ENCODE measurements around the gene DENND4C.
"Not testable (repeated sequence)": the region's sequence is repeated elsewhere in the genome, so short reads cannot be mapped to it uniquely, and the experiment has no call there.

Gene DENND4C

GRCh38 chr9:19230355-19231125, at the start of gene DENND4C:
Gene DENND4C, plus strand, starts transcription at chr9:19230693. Its CDS starts 45,482 bp downstream, at chr9:19276175.
- peak; percentile 58 for DNase-seq

DNA sequence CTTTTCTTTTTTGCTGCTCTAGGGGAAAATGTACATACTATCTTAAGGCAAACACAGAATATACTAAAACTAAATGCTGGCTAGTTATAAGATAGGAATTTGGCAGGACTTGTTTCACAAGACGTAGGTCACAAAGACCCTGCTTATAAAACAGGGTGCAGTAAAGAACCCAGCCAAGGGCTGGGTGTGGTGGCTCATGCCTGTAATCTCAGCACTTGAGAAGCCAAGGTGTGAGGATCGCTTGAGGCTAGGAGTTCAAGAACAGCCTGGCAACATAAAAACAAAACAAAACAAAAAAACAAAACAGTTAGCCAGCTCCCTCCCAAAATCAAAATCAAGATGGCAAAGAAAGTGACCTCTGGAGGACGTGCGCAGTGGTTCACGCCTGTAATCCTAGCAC, 49.5 kb upstream of the DENND4C start:
- no peak for DNase-seq

DNA sequence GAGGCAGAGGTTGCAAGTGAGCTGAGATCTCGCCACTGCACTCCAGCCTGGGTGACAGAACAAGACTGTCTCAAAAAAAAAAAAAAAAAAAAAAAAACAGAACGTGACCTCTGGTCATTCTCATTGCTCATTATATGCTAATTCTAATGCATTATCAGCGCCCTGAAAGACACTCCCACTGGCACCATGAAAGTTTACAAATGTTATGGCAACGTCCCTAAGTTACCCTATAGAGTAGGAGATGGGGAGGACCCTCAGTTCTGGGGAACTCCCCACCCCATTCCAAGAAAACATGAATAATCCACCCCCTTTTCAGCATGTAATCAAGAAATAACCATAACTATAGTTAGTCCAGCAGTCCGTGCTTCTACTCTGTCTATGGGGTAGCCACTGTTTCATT, 48.9 kb upstream of the DENND4C start:
- no peak for DNase-seq

GRCh38 chr9:19184144-19184917, 46.2 kb upstream of the DENND4C start:
- DNase-seq: no peak

DNA sequence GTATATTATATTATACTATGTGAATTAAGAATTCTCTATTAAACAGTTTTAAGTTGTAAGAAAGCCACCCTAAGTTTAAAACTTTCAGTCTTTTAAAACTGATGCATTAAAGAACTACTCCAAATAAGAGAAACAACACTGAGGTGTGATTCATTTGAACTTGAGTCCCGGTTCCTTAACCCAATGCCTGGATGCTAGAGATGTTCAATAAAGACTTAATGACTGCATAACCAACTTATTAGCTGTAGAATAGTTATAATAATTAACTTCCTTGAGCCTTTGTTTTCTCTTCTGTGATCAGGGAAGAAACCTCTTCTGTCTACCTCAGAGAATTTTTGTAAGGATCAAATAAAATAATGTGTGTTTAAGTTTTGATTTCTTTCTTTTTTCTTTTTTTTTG, 45.3 kb upstream of the DENND4C start:
- DNase-seq: no peak

DNA sequence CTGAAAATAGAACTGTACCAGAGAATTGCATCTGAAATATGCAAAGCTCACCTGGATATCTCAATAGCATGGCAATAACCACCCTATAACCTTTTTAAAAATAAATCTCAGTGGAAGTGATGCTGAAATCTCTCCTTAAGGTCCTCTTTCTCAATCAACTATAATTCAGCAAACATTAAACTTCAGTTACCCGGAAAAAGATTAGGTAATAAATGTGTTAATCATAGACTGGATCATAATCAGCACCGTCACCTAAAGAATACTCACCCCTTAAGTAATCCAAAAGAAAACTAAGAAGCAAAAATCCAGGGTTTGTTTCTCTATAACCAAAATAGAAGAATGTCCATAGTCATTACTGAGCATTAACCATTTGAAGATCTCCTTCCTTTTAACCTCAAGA, 44.3 kb upstream of the DENND4C start:
- DNase-seq: no peak

DNA sequence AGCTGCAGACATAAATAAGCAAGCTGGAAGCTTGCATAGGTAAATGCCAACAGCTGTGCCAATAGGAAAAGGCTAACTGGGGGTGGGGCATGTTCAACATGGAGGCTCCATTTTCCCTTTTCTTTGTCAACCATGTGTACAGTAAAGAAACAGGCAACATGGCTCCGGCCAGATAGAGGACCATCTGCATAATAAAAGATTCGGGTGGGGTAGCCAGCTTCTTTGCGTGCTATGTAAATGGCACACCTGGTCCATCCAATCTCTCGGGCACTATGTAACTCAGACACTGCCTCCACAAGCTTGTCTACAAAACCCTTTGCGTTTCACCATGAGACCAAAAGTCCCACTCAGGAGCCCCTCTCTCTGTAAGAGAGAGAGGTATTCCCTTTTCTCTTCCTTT, 41.7 kb upstream of the DENND4C start:
- no peak for DNase-seq

GRCh38 chr9:19192202-19193028, 38.1 kb upstream of the DENND4C start:
- DNase-seq: no peak

- DNase-seq: no peak
These were observed 37.5 kb upstream of the DENND4C start for GRCh38 chr9:19193029-19193324.

- DNase-seq: not testable (repeated sequence)
These were observed 37.0 kb upstream of the DENND4C start for GRCh38 chr9:19193358-19193973.

- DNase-seq: no peak
These were observed 32.1 kb upstream of the DENND4C start for GRCh38 chr9:19198406-19198805.

DNA sequence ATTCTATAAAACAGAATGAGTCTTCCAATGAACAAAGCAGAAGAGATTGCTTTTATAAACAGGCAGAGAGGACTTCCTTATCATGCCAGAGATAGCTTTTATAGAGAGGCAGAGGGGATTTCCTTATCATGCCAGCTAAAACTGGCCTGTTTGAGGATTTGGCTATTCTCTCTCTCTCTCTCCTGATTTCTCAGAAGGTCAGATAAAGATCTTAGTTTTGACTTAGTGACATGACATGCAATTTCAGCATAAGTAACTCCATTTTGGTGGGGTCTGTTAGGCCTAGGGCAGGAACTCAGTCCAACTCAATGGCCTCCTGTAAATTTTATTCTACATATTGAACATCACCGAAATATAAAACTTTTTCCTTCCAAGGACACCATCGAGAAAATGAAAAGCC, 31.5 kb upstream of the DENND4C start:
- DNase-seq: no peak

DNA sequence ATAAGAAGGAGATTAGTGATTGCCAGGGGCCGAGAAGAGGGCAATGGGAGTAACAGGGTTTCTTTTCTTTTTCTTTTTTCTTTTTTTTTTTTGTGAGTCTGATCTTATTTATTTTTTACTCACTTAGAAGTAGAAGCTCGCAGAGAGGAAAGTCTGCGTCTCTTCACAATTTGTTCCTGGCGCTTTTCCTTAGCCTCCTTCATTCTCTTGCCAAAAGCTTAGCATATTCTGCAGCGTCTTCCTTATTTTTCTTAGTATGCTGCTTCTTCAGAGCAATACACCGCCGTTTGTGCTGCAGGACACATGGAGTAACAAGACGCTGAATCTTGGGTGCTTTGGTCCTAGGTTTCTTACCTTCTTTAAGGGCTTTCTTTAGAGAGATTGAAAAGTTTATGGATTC, 30.3 kb upstream of the DENND4C start:
- no peak for DNase-seq

- DNase-seq: no peak
These were observed 28.3 kb upstream of the DENND4C start for GRCh38 chr9:19201899-19202891.

- DNase-seq: no peak
These were observed 27.4 kb upstream of the DENND4C start for GRCh38 chr9:19203058-19203457.

GRCh38 chr9:19208653-19209052, 21.8 kb upstream of the DENND4C start:
- no peak for DNase-seq

DNA sequence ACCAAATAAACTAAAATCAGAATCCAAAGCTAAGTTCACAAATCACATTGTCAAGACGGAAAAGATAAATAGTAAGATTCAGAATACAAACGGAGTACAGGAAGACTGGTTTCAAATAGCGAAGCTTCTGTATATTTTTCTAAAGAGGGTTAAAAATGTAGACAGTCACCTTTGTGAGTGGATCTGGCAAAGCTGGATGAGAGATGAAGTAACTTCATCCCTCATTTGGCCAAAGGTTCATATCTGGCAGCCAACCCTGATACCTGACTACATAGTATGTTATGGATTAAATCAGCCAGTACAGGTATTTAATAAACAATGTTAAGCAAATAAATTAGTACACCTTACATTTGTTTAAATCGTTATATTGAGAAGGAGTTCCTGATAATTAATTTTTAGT, 21.3 kb upstream of the DENND4C start:
- DNase-seq: no peak

- no peak for DNase-seq
These were observed 16.7 kb upstream of the DENND4C start for GRCh38 chr9:19213823-19214222.

- DNase-seq: no peak
These were observed 14.0 kb upstream of the DENND4C start for GRCh38 chr9:19216466-19216865.

DNA sequence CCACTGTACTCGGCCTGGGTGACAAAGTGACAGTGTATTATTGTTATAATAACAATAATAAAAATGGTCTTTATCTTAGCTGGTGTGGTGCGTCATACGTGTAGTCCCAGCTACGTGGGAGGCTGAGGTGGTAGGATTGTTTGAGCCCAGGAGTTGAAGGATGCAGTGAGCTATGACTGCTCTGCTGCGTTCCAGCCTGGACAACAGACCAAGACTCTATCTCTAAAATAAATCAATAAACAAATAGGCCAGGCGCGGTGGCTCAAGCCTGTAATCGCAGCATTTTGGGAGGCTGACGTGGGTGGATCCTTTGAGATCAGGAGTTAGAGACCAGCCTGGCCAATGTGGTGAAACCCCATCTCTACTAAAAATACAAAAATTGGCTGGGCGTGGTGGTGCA, 9.2 kb upstream of the DENND4C start:
- DNase-seq: no peak

- no peak for DNase-seq
These were observed 6.8 kb upstream of the DENND4C start for GRCh38 chr9:19223724-19224123.

- no peak for DNase-seq
These were observed 5.9 kb upstream of the DENND4C start for GRCh38 chr9:19224563-19224962.
